Breast epithelium (tissue), 3 donors: ENCODE measurements around the gene CD53.

Experiments used
- CTCF ChIP-seq, 3 donors: fragments of 450-650 bp; IDR thresholded peaks; one replicate each; pipeline ENCODE4 v1.5.1; 2016 to 2017; ENCODE audit warnings: antibody characterized with exemption in 3 of 3, mild to moderate bottlenecking in 3 of 3, moderate library complexity in 3 of 3
- POLR2A ChIP-seq: fragments of 450-650 bp; IDR thresholded peaks from one replicate; pipeline ENCODE4 v1.6.1; 2016; ENCODE audit warnings: antibody characterized with exemption, mild to moderate bottlenecking, moderate library complexity
- POLR2AphosphoS5 ChIP-seq, 3 donors: sonication (generic); formaldehyde crosslinking; IDR thresholded peaks; one replicate each; pipeline ENCODE4 v1.6.1; 2017; ENCODE audit warnings: antibody characterized with exemption in 3 of 3

GRCh38 chr1:110878591-110878990 is 5.6 kb downstream of the CD53 start:
- TF ChIP-seq POLR2A (no peak), CTCF (IDR thresholded peaks at IDR 0.05) (no peak), POLR2AphosphoS5 (IDR thresholded peaks at IDR 0.05) (no peak)
